GM18526 (cell line): ENCODE data around the gene FIGNL2.

Experiments
- POLR2A ChIP-seq: IDR thresholded peaks from 3 replicates; pipeline ENCODE4 v1.6.1; 2011; ENCODE audit not compliant: insufficient read length; ENCODE audit errors: extremely low read depth

The FIGNL2 gene

GRCh38 chr12:51797301-51797700, 51.2 kb downstream of the FIGNL2 start:
- no peak for TF ChIP-seq POLR2A

- TF ChIP-seq POLR2A: no peak
These were observed 55.3 kb downstream of the FIGNL2 start for GRCh38 chr12:51793201-51793600.

DNA sequence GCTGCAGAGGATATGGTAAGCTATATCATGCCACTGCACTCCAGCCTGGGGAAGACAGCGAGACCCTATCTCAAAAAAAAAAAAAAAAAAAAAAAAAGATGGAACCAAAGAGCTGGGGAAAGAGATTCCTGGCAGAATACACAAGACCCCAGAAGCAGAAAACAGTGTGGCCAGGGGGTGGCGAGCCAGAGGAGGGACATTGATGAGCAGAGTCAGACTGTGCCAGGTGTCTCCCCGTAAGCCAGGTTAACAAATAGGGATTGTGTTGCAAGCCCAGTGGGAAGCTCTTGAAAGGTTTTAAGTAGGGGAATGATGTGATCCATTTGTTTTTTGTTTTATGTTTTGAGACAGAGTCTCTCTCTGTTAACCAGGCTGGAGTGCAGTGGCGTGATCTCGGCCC, 56.1 kb downstream of the FIGNL2 start:
- TF ChIP-seq POLR2A: no peak

- no peak for TF ChIP-seq POLR2A
These were observed 59.6 kb downstream of the FIGNL2 start for GRCh38 chr12:51788876-51789275.

GRCh38 chr12:51785906-51786305, 62.6 kb downstream of the FIGNL2 start:
- no peak for TF ChIP-seq POLR2A

DNA sequence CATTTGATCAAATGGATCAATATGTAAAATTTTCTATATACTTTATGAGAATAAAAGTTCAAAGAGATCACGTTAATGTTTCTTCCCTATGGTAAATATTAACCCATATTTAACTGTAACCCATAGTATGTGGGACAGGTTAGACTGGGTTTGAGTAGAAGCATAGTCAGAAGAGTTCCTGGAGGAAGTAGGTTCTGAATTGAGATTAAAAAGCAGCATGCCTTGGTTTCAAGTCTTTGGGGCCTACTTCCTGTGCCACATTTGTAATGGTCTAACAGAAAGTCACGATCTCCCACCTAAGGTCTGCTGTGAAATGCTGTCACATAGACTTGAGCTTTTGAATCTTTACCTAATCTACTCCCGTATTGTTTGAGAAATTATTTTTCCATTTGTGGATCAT, 63.8 kb downstream of the FIGNL2 start:
- no peak for TF ChIP-seq POLR2A

DNA sequence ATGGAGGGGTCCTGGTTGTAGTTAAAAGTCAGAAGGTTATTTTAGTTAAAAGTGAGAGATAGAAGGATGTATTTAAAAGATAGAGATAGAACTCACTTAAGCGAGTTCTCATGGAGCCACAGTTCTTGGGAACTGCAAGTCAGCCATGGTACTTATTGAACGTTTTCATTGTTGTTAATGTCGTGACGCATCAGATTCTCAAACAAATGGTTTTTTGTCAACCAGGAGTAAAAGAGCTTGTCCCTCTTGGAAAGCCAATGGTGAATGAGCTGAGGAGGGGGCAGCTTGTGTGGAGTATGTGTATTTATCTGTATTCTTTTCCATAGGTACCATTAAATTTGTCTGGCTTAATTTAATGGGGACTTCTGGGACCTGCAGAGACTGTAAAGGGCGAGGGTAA, 68.6 kb downstream of the FIGNL2 start:
- no peak for TF ChIP-seq POLR2A

DNA sequence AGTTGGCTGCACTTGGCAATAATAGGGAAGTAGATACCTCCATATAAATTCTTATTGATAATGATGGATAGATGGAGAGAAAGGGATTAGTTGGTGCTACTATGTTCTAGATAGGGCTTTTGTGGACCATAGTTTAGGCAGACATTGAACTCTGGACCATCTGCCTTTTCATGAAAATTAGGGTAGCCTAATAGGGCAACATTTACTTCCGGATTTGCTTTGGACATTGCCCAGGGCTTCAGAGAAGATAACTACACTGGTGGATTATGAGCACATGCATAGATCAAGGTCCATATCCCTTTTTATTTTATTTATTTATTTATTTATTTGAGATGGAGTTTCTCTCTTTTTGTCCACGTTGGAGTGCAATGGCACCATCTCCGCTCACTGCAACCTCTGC, 70.5 kb downstream of the FIGNL2 start:
- no peak for TF ChIP-seq POLR2A

DNA sequence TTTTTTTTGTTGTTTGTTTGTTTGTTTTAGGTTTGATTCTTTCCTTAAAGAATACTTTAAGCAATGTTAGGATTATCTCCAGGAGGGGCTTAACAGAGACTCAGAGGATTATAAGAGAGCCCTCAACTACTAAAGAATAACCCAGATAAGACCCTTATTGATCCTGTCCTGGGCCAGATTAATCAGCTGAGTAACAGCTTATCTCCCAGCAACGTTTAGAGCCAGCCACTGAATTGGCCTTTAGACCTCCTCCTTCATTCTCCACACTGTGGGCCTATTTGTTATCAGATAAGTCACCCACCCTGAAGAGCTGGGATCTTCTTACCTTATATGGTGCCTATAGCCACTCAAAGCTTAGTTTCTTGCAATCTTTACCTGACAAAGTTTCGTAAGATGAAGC, 71.1 kb downstream of the FIGNL2 start:
- no peak for TF ChIP-seq POLR2A

DNA sequence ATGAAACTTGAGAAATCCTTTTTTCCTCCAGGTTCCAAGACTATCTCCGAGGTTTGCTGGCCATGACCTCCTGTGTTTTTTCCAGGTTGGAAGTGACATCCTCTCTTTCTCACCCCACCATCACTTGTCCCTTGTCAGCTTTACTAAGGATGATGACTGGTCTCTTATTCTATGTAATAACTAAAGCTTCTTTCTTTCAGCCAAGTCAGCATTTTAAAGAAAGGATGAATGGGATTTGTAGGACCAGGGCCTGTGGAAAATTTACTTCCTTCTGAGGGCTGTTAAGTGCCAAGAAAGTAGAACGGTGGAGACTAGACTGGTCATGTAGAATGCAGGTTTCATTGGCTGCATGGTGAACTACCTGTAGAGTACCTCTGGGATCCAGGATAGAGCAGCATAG, 73.6 kb downstream of the FIGNL2 start:
- no peak for TF ChIP-seq POLR2A

- no peak for TF ChIP-seq POLR2A
These were observed 75.2 kb downstream of the FIGNL2 start for GRCh38 chr12:51773145-51773869.

GRCh38 chr12:51771008-51771407, 77.5 kb downstream of the FIGNL2 start:
- TF ChIP-seq POLR2A: no peak
